ENCODE measurements around the gene HID1.

GRCh38 chr17:74951065-74951464 lies 21.5 kb downstream of the HID1 start:
- TF ChIP-seq GATA2 (IDR thresholded peaks at IDR 0.05; ENCODE audit: low read depth, low read length) (no peak), GATA3 (IDR thresholded peaks at IDR 0.05; ENCODE audit: low read depth, low read length) (no peak)
